Coronary artery (tissue), 2 donors: ENCODE results near the gene ARID5A.

Experiments
- DNase-seq: peaks from one replicate; pipeline ENCODE4 v3.0.0-alpha.2; 2017; ENCODE audit warnings: low spot score
- H3K27ac ChIP-seq, 2 donors: fragments of 200-600 bp; sonication (generic); one replicate each; pipeline ENCODE4 v1.5.1; 2016 to 2019
- H3K4me3 ChIP-seq: fragments of 200-600 bp; sonication (generic); 2 replicates; pipeline ENCODE4 v1.5.1; 2016; ENCODE audit warnings: mild to moderate bottlenecking, moderate library complexity
- CTCF ChIP-seq: fragments of 200-600 bp; sonication (generic); IDR thresholded peaks from one replicate; pipeline ENCODE4 v1.5.1; 2019; ENCODE audit warnings: antibody characterized with exemption

The ARID5A gene

GRCh38 chr2:96579422-96579821 lies 42.9 kb downstream of the ARID5A start:
- TF ChIP-seq CTCF, result no peak

GRCh38 chr2:96580771-96581170 lies 44.2 kb downstream of the ARID5A start:
- H3K4me3 ChIP-seq, result no peak overlapping the region

More at GRCh38 chr2:96579422-96579821, 42.9 kb downstream of the ARID5A start:
- H3K27ac ChIP-seq, result no peak overlapping the region
- no peak overlapping the region for H3K4me3 ChIP-seq
- DNase-seq, result no peak

GRCh38 chr2:96584017-96584416 lies 47.5 kb downstream of the ARID5A start:
- no peak overlapping the region for H3K27ac ChIP-seq
- no peak for TF ChIP-seq CTCF
- no peak overlapping the region for H3K4me3 ChIP-seq
- DNase-seq, result no peak

More at GRCh38 chr2:96580771-96581170, 44.2 kb downstream of the ARID5A start:
- DNase-seq, result no peak
- TF ChIP-seq CTCF, result no peak
- H3K27ac ChIP-seq, result no peak overlapping the region

- H3K27ac ChIP-seq, result no peak overlapping the region
- no peak overlapping the region for H3K4me3 ChIP-seq
- DNase-seq, result no peak
- TF ChIP-seq CTCF, result no peak
These were observed 51.3 kb downstream of the ARID5A start for GRCh38 chr2:96587843-96588242.

- no peak overlapping the region for H3K4me3 ChIP-seq
- no peak for TF ChIP-seq CTCF
- H3K27ac ChIP-seq, result no peak overlapping the region
- no peak for DNase-seq
These were observed 54.5 kb downstream of the ARID5A start for GRCh38 chr2:96591054-96591453.

- Histone ChIP-seq H3K27ac (no peak overlapping the region), H3K4me3 (no peak overlapping the region)
- TF ChIP-seq CTCF, result no peak
- DNase-seq, result no peak
These were observed 54.9 kb downstream of the ARID5A start for GRCh38 chr2:96591494-96591893.

- TF ChIP-seq CTCF, result no peak
- no peak overlapping the region for H3K27ac ChIP-seq
- DNase-seq, result no peak
- no peak overlapping the region for H3K4me3 ChIP-seq
These were observed 57.7 kb downstream of the ARID5A start for GRCh38 chr2:96594282-96594681.
